ENCODE results near the gene GRM1. TPM values are rescaled to one million over a fixed set of nuclear protein-coding genes. Genes with fewer than 3 reads are reported as not detected.

The GRM1 gene
- total RNA-seq, 1 donor from 2014 or later = 0.05 TPM

GRCh38 chr6:146153040-146153758 is 124.3 kb downstream of the GRM1 start:
- Histone ChIP-seq H3K36me3 (ENCODE audit: insufficient read depth, low read length) (no peaks in the 10 kb centered on the region), H3K79me2 (ENCODE audit: insufficient read depth, low read length) (no peaks in the 10 kb centered on the region), H3K4me3 (ENCODE audit: insufficient read depth, low read depth, low read length) (no peak overlapping the region), H4K20me1 (ENCODE audit: insufficient read depth, low read length) (no peaks in the 10 kb centered on the region), H3K4me1 (ENCODE audit: insufficient read depth, low read length) (no peaks in the 10 kb centered on the region), H3K27ac (ENCODE audit: low read depth, low read length) (no peak overlapping the region), H3K9ac (ENCODE audit: low read length) (no peak overlapping the region), H3K27me3 (ENCODE audit: insufficient read depth, low read length) (no peaks in the 10 kb centered on the region), H3K9me3 (ENCODE audit: insufficient read depth, low read depth, low read length) (no peaks in the 10 kb centered on the region), H2AFZ (ENCODE audit: low read depth, low read length) (no peak overlapping the region), H3K4me2 (ENCODE audit: low read length) (no peak overlapping the region)
- Mint-ChIP-seq H3K9me3 (ENCODE audit: unreplicated experiment) (no peaks in the 10 kb centered on the region), H3K27me3 (ENCODE audit: low read depth, unreplicated experiment) (no peaks in the 10 kb centered on the region), H3K4me3 (ENCODE audit: unreplicated experiment) (no peak overlapping the region), H3K4me1 (ENCODE audit: low read depth, unreplicated experiment) (peaks cover 5% of the 10 kb centered on the region), H3K36me3 (ENCODE audit: low read depth, unreplicated experiment) (no peaks in the 10 kb centered on the region), H3K27ac (ENCODE audit: unreplicated experiment) (no peak overlapping the region)
- DNase-seq (ENCODE audit: low read depth) = no peak
- TF ChIP-seq CTCF (IDR thresholded peaks at IDR 0.05; ENCODE audit: insufficient read depth, low read depth, low read length) (no peak), EZH2 (IDR thresholded peaks at IDR 0.05; ENCODE audit: insufficient read depth, low read length) (no peak)
- FAIRE-seq = no peak

- Mint-ChIP-seq H3K36me3 (ENCODE audit: low read depth, unreplicated experiment) (no peaks in the 10 kb centered on the region), H3K27me3 (ENCODE audit: low read depth, unreplicated experiment) (no peaks in the 10 kb centered on the region), H3K27ac (ENCODE audit: unreplicated experiment) (no peak overlapping the region), H3K9me3 (ENCODE audit: unreplicated experiment) (no peaks in the 10 kb centered on the region), H3K4me1 (ENCODE audit: low read depth, unreplicated experiment) (peaks cover 5% of the 10 kb centered on the region), H3K4me3 (ENCODE audit: unreplicated experiment) (no peak overlapping the region)
- H3K4me2 ChIP-seq (ENCODE audit: low read length) = no peak overlapping the region
- TF ChIP-seq EZH2 (IDR thresholded peaks at IDR 0.05; ENCODE audit: insufficient read depth, low read length) = no peak
- no peak for TF ChIP-seq CTCF (IDR thresholded peaks at IDR 0.05; ENCODE audit: insufficient read depth, low read depth, low read length)
- no peaks in the 10 kb centered on the region for H4K20me1 ChIP-seq (ENCODE audit: insufficient read depth, low read length)
- H3K36me3 ChIP-seq (ENCODE audit: insufficient read depth, low read length) = no peaks in the 10 kb centered on the region
- no peaks in the 10 kb centered on the region for H3K27me3 ChIP-seq (ENCODE audit: insufficient read depth, low read length)
- H3K79me2 ChIP-seq (ENCODE audit: insufficient read depth, low read length) = no peaks in the 10 kb centered on the region
- no peak overlapping the region for H3K27ac ChIP-seq (ENCODE audit: low read depth, low read length)
- FAIRE-seq (no peak), DNase-seq (ENCODE audit: low read depth) (peak; percentile 9)
- H3K4me3 ChIP-seq (ENCODE audit: insufficient read depth, low read depth, low read length) = no peak overlapping the region
- H3K9ac ChIP-seq (ENCODE audit: low read length) = no peak overlapping the region
- no peaks in the 10 kb centered on the region for H3K9me3 ChIP-seq (ENCODE audit: insufficient read depth, low read depth, low read length)
- H3K4me1 ChIP-seq (ENCODE audit: insufficient read depth, low read length) = no peaks in the 10 kb centered on the region
- no peak overlapping the region for H2AFZ ChIP-seq (ENCODE audit: low read depth, low read length)
These were observed 125.3 kb downstream of the GRM1 start for GRCh38 chr6:146154197-146154596.

- H4K20me1 ChIP-seq (ENCODE audit: insufficient read depth, low read length) = no peaks in the 10 kb centered on the region
- no peak overlapping the region for H3K4me2 ChIP-seq (ENCODE audit: low read length)
- H3K27ac ChIP-seq (ENCODE audit: low read depth, low read length) = no peak overlapping the region
- H3K4me3 ChIP-seq (ENCODE audit: insufficient read depth, low read depth, low read length) = no peak overlapping the region
- H3K9ac ChIP-seq (ENCODE audit: low read length) = no peak overlapping the region
- no peaks in the 10 kb centered on the region for H3K36me3 ChIP-seq (ENCODE audit: insufficient read depth, low read length)
- no peak for TF ChIP-seq CTCF (IDR thresholded peaks at IDR 0.05; ENCODE audit: insufficient read depth, low read depth, low read length)
- TF ChIP-seq EZH2 (IDR thresholded peaks at IDR 0.05; ENCODE audit: insufficient read depth, low read length) = no peak
- no peaks in the 10 kb centered on the region for H3K79me2 ChIP-seq (ENCODE audit: insufficient read depth, low read length)
- H3K9me3 Mint-ChIP-seq (ENCODE audit: unreplicated experiment) = no peaks in the 10 kb centered on the region
- H3K36me3 Mint-ChIP-seq (ENCODE audit: low read depth, unreplicated experiment) = no peaks in the 10 kb centered on the region
- H3K4me1 ChIP-seq (ENCODE audit: insufficient read depth, low read length) = no peaks in the 10 kb centered on the region
- no peak for FAIRE-seq
- no peak for DNase-seq (ENCODE audit: low read depth)
- H3K4me3 Mint-ChIP-seq (ENCODE audit: unreplicated experiment) = no peak overlapping the region
- no peaks in the 10 kb centered on the region for H3K9me3 ChIP-seq (ENCODE audit: insufficient read depth, low read depth, low read length)
- no peak overlapping the region for H3K27ac Mint-ChIP-seq (ENCODE audit: unreplicated experiment)
- H3K27me3 ChIP-seq (ENCODE audit: insufficient read depth, low read length) = no peaks in the 10 kb centered on the region
- no peaks in the 10 kb centered on the region for H3K27me3 Mint-ChIP-seq (ENCODE audit: low read depth, unreplicated experiment)
- no peak overlapping the region for H2AFZ ChIP-seq (ENCODE audit: low read depth, low read length)
- no peaks in the 10 kb centered on the region for H3K4me1 Mint-ChIP-seq (ENCODE audit: low read depth, unreplicated experiment)
These were observed 132.8 kb downstream of the GRM1 start for GRCh38 chr6:146161664-146162063.

Data from astrocyte (in vitro differentiated cells and primary cell).